NOMO-1 treated with DMSO at 0.1 percent for 48 hours (cell line): ENCODE data around the gene C1orf159.

ENCODE experiments used
- DNase-seq: peaks from one replicate; lab custom pipeline; 2025; ENCODE audit not compliant: unreplicated experiment; lab: John Stamatoyannopoulos, UW

Gene C1orf159

DNA sequence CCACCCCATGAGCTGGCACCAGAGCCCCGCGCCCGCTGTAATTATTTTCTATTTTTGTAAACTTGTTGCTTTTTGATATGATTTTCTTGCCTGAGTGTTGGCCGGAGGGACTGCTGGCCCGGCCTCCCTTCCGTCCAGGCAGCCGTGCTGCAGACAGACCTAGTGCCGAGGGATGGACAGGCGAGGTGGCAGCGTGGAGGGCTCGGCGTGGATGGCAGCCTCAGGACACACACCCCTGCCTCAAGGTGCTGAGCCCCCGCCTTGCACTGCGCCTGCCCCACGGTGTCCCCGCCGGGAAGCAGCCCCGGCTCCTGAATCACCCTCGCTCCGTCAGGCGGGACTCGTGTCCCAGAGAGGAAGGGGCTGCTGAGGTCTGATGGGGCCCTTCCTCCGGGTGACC is 60.9 kb downstream of the C1orf159 start:
- no peak for DNase-seq

DNA sequence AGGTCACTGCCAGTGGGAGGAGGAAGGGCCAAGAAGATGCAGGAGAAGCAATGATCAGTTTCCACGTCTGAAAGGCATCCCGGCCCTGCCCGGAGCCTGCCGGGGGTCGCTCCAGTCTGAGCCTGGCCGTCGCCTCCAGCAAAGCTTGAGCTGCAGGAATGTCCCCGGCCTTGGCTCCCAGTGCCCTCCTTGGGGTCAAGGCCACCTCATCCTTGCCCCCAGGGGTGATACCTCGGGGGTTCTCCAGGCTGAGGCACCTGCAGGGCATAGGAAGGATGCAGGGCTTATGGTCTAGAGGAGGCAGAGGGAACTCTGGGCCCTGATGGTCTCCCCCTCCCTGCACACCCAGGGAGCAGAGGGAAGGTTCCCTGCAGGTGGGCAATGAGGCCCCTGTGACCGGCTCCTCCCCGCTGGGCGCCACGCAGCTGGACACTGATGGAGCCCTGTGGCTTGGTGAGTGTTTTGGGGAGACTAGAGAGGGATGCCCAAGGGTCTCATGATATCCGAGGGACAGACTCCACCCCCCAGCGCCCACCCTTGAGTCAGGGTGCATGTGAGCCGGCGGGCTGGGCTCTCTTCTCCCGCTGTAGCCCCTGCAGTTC is 61.7 kb downstream of the C1orf159 start:
- no peak for DNase-seq

DNA sequence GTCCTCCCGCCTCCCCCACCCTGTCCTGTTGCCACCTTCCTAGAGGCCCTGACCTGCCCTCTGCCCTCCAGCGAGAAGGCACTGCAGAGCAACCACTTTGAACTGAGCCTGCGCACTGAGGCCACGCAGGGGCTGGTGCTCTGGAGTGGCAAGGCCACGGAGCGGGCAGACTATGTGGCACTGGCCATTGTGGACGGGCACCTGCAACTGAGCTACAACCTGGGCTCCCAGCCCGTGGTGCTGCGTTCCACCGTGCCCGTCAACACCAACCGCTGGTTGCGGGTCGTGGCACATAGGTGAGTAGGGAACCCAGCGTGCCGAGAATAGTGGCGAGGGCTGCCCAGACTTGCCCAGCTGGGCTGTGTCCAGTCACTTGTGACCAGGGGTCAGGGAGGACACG is 62.2 kb downstream of the C1orf159 start:
- no peak for DNase-seq

DNA sequence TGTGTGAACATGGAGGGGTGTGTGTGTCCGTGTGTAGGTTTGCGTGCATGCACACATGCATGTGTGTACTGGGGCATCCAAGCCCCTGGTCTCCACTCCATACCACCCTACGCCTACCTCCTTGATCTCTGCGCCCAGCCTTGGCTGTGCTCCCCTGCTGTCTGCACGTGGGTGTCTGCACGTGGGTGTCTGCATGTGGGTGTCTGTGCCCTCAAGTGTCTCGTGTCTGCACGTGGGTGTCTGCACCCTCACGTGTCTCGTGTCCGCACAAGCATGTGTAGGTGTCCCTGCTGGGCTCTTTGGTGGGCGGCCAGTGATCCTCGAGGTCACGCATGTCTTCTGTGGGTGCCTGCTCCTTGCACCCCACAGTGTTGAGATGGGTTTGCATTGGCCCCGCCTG is 62.9 kb downstream of the C1orf159 start:
- no peak for DNase-seq

DNA sequence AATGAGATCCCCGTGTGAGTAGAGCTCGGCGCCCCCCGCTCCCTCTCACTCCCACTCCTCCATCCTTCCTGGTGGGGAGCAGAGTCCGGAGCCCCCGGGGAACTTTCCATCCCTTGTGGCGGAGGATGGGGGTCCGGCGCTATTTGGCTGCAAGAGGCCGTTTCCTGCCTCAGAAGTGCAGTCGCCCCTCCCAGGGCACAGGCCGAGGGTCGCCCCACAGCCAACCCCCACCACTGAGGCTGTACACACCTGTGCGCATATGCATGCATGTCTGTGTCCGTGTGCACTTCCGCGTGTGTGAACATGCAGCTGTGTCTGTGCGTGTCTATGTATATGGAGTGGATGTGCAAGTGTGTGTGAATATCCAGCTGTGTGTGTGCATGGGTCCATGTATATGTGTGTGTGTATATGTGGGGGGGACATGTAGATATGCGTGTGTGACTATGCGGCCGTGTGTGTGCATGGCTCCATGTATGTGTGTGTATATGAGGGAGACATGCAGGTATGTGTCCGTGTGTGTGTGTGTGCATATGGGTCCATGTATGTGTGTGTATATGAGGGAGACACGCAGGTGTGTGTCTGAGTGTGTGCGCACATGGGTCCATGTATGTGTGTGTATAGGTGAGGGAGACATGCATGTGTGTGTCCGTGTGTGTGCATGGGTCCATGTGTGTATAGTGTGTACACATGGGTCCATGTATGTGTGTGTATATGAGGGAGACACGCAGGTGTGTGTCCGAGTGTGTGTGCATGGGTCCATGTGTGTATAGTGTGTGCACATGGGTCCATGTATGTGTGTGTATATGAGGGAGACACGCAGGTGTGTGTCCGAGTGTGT is 63.7 kb downstream of the C1orf159 start:
- DNase-seq = no peak

DNA sequence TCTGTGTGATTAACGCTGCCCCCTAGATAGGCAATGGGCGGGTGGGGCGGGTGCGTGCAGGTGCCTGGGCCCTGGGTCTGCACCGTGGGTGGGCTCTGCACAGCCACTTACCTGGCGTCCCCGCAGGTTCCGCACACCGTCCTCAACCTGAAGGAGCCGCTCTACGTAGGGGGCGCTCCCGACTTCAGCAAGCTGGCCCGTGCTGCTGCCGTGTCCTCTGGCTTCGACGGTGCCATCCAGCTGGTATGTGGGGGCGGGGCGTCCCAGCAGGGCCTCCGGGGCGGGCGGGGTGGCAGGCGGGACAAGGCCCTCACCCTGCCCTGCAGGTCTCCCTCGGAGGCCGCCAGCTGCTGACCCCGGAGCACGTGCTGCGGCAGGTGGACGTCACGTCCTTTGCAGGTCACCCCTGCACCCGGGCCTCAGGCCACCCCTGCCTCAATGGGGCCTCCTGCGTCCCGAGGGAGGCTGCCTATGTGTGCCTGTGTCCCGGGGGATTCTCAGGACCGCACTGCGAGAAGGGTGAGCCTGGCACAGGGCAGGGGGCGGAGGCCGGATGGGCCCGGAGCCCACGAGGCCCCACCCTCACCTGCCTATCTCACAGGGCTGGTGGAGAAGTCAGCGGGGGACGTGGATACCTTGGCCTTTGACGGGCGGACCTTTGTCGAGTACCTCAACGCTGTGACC is 64.6 kb downstream of the C1orf159 start:
- no peak for DNase-seq

DNA sequence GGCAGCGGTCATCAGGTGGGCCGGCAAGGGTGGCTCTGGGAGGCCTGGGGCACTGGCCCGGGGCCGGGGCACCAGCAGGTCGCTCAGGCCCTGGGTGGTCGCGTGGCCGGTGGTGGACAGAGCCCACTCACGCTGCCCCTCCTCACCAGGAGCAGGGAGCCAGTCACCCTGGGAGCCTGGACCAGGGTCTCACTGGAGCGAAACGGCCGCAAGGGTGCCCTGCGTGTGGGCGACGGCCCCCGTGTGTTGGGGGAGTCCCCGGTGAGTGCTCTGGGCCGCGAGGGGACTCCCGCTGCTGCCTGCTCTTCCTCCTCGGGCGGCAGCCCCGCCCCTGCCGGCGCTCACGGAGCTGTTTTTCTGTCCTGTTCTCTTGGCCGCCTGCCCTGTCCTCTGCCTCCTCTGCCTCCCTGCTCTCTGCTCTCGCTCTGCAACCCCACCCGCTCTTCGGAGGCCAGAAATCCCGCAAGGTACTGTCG is 65.3 kb downstream of the C1orf159 start:
- DNase-seq = no peak

DNA sequence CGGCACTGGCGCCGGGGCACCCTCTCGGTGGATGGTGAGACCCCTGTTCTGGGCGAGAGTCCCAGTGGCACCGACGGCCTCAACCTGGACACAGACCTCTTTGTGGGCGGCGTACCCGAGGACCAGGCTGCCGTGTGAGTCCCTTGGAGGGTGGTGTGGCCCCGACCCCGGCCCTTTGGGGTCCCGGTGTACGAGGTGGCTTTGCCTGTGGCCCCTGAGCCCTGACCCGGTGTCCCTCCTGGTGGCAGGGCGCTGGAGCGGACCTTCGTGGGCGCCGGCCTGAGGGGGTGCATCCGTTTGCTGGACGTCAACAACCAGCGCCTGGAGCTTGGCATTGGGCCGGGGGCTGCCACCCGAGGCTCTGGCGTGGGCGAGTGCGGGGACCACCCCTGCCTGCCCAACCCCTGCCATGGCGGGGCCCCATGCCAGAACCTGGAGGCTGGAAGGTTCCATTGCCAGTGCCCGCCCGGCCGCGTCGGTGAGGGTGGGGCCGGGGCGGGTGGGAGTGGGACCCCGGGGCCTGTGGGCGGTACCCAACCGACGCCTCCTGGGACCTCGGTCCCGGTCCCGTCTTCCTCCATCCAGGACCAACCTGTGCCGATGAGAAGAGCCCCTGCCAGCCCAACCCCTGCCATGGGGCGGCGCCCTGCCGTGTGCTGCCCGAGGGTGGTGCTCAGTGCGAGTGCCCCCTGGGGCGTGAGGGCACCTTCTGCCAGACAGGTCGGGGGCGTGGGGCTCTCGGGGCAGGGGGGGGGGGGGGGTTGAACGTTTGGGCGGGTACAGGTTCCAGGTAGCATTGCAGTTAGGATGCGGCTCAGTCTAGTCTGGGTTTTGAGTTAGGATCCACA is 66.3 kb downstream of the C1orf159 start:
- no peak for DNase-seq

DNA sequence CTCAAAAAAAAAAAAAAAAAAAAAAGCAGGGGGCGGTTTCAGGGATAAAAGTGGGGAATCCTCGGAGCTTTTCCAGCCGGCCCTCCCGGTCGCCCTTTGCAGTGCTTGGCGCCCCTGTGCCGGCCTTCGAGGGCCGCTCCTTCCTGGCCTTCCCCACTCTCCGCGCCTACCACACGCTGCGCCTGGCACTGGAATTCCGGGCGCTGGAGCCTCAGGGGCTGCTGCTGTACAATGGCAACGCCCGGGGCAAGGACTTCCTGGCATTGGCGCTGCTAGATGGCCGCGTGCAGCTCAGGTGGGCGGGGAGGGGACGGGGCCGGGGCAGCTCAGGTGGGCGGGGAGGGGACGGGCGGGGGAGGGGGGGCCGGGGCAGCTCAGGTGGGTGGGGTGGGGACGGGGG is 67.1 kb downstream of the C1orf159 start:
- DNase-seq = no peak

DNA sequence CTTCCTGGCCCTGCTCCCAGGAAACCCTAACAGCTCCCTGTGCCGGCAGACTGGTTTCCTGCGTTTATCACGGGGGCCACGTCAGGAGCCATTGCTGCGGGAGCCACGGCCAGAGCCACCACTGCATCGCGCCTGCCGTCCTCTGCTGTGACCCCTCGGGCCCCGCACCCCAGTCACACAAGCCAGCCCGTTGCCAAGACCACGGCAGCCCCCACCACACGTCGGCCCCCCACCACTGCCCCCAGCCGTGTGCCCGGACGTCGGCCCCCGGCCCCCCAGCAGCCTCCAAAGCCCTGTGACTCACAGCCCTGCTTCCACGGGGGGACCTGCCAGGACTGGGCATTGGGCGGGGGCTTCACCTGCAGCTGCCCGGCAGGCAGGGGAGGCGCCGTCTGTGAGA is 67.9 kb downstream of the C1orf159 start:
- no peak for DNase-seq

DNA sequence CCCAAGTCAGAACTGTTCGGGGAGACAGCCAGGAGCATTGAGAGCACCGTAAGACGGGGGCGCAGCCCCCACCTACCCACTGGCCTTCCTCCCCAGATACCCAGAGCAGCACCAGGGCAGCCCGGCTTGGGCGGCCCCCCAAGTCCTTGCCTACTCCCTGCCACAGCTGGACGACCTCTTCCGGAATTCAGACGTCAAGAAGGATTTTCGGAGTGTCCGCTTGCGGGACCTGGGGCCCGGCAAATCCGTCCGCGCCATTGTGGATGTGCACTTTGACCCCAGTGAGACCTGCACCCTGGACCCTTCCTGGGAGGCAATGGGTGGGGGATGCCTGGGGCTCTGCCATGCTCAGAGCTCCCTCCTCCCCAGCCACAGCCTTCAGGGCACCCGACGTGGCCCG is 68.5 kb downstream of the C1orf159 start:
- no peak for DNase-seq

DNA sequence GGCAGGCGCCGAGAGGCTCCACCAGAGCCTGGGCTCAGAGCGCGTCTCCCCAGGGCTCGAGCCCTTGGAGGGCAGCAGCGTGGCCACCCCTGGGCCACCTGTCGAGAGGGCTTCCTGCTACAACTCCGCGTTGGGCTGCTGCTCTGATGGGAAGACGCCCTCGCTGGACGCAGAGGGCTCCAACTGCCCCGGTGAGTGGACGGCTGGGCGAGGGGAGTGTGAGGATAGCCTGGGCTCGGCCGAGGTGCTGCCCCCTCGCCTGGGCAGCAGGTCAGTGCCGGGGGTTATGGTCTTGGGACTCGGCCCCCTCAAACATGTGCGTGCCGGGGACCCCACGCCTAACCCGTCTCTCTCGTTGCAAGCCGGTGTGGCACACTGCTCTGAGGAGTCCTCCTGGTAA is 69.1 kb downstream of the C1orf159 start:
- DNase-seq = no peak

DNA sequence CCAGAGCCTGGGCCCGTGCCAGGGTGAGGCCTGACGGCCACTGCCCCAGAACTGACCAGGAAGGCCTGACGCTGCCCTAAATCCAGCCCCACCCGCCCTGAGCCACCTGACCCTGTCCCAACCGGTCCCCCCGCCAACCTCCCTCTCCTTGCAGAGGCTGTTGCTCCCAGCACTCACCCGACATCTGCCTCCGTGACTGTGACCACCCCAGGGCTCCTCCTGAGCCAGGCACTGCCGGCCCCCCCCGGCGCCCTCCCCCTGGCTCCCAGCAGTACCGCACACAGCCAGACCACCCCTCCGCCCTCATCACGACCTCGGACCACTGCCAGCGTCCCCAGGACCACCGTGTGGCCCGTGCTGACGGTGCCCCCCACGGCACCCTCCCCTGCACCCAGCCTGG is 69.6 kb downstream of the C1orf159 start:
- no peak for DNase-seq

DNA sequence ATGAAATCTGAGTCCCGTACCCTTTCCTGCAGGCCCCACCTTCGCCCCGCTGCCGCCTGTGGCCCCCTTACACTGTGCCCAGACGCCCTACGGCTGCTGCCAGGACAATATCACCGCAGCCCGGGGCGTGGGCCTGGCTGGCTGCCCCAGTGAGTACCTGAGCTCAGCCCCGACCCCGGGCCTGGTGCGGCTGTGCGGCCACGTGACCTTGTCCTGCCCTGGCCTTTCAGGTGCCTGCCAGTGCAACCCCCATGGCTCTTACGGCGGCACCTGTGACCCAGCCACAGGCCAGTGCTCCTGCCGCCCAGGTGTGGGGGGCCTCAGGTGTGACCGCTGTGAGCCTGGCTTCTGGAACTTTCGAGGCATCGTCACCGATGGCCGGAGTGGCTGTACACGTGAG is 70.8 kb downstream of the C1orf159 start:
- DNase-seq = no peak

DNA sequence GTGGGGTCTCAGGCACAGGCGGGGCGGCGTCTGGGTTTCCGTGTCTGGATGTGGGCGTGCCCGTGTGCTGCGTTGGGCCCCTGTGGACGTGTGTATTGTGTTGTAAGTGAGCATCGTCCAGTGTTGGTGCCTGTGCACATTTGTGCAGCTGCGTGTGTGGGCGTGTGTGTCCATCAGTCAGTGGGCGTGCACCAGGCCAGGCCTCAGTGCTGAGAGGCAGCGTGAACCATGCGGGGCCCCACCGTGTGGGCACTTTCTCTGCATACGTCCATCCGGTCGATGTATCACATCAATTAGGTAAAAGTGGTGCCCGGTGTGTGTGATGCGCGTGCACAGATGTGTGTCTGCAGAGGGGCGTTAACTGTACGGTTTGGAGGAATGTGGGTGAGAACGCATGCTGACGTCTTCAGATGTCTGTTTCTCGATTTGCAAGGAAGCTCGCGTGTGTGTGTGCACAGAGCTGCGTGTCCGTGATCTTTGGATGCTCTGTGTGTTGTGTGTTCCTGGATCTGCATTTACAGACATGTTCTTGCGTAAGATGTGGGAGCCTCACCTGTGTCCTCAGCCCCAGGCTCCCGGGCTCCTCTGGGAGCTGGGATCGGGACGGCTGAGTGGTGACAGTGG is 71.3 kb downstream of the C1orf159 start:
- no peak for DNase-seq

DNA sequence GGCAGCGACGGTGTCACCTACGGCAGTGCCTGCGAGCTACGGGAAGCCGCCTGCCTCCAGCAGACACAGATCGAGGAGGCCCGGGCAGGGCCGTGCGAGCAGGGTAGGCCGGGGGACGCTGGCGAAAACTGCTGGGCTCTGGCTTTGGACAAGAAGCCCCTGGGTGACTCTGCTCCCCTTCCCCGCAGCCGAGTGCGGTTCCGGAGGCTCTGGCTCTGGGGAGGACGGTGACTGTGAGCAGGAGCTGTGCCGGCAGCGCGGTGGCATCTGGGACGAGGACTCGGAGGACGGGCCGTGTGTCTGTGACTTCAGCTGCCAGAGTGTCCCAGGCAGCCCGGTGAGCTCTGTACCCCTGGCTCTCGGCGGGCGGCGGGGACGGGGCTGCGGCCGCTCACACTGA is 72.0 kb downstream of the C1orf159 start:
- no peak for DNase-seq

DNA sequence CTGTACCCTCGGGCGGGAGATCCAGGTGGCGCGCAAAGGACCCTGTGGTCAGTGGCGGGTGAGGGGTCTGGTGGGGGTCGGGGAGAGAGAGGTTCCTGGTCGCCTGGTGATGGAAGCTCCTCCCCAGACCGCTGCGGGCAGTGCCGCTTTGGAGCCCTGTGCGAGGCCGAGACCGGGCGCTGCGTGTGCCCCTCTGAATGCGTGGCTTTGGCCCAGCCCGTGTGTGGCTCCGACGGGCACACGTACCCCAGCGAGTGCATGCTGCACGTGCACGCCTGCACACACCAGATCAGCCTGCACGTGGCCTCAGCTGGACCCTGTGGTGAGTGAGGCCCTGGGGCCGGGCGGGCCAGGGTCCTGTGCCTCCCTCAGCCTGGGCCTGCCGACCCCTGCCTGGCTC is 72.5 kb downstream of the C1orf159 start:
- no peak for DNase-seq

DNA sequence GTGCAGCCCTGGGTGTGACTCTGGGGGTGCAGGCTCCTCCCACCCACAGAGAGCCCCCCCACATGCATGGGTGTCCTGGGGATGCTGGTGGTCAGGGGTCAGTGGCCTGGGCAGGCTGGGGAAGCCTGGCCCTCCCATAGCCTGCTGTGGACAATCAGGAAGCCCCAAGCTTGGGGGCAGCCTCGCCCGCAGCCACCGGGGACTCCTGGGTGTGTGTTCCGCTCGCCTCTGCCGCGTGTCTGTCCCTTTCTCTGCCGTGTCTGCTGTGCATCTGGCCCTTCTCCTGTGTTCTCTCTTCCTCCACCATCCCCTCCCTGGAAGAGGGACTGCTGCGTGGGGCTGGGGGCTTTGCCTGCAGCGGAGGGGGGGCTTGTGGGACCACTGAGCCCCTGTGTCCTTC is 73.1 kb downstream of the C1orf159 start:
- no peak for DNase-seq

DNA sequence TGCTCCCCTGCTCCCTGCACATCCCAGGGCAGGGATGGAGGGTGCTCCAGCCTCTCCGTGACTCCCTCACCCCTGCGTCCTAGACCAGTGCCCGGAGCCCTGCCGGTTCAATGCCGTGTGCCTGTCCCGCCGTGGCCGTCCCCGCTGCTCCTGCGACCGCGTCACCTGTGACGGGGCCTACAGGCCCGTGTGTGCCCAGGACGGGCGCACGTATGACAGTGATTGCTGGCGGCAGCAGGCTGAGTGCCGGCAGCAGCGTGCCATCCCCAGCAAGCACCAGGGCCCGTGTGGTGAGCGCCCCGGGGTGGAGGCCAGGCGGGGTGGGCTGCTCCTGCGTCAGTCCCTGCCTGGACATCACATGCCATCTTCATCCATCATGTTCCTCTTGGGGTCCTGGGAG is 74.0 kb downstream of the C1orf159 start:
- DNase-seq = no peak

DNA sequence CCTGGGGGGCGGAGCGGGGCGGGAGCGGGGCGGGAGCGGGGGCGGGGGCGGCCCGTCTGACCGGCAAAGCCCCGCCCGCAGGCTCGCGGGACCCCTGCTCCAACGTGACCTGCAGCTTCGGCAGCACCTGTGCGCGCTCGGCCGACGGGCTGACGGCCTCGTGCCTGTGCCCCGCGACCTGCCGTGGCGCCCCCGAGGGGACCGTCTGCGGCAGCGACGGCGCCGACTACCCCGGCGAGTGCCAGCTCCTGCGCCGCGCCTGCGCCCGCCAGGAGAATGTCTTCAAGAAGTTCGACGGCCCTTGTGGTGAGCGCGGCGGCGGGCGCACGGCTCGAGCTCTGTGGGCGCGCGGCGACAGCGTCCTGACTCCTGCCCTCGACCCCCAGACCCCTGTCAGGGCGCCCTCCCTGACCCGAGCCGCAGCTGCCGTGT is 74.8 kb downstream of the C1orf159 start:
- no peak for DNase-seq
